HL-60 (cell line): Measurements from ENCODE around the gene RNF152.

Source experiments
- GABPA ChIP-seq: IDR thresholded peaks from 2 replicates; pipeline ENCODE4 v1.6.1; 2012; ENCODE audit warnings: low read depth
- POLR2AphosphoS5 ChIP-seq: IDR thresholded peaks from 2 replicates; pipeline ENCODE4 v1.6.1; 2012; ENCODE audit warnings: low read depth
- REST ChIP-seq: IDR thresholded peaks from 2 replicates; pipeline ENCODE4 v1.6.1; 2012; ENCODE audit warnings: low read depth; ENCODE audit not compliant: insufficient replicate concordance
- SPI1 ChIP-seq: IDR thresholded peaks from 2 replicates; pipeline ENCODE4 v1.6.1; 2012; ENCODE audit warnings: low read depth, mild to moderate bottlenecking, borderline replicate concordance
- TF ChIP-seq, protein P1 (sequence below): IDR thresholded peaks from one replicate; pipeline ENCODE4 v1.5.1; 2011; ENCODE audit warnings: low read length, control low read depth, inconsistent platforms; ENCODE audit not compliant: insufficient read depth

DNA sequence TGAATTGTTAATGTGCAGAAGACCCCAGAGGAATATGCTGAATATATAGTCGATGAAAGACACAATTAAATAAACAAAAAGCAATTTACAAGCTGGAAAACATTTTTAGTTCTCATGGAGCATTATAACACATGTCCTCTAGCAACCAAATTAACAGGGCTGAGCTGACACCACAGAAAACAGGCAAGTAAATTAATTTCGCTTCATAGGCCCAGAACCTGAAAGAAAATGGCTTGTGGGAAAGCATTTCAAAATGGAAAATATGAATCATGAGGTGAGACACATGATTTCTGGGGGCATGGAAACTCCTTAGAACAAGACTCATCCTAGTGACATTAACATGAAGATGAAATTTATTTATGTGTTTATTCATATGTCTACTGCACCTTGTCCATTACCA, 25.0 kb upstream of the RNF152 start:
- TF ChIP-seq, protein P1, sequence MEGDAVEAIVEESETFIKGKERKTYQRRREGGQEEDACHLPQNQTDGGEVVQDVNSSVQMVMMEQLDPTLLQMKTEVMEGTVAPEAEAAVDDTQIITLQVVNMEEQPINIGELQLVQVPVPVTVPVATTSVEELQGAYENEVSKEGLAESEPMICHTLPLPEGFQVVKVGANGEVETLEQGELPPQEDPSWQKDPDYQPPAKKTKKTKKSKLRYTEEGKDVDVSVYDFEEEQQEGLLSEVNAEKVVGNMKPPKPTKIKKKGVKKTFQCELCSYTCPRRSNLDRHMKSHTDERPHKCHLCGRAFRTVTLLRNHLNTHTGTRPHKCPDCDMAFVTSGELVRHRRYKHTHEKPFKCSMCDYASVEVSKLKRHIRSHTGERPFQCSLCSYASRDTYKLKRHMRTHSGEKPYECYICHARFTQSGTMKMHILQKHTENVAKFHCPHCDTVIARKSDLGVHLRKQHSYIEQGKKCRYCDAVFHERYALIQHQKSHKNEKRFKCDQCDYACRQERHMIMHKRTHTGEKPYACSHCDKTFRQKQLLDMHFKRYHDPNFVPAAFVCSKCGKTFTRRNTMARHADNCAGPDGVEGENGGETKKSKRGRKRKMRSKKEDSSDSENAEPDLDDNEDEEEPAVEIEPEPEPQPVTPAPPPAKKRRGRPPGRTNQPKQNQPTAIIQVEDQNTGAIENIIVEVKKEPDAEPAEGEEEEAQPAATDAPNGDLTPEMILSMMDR, result no peak
- no peak for TF ChIP-seq SPI1
- no peak for TF ChIP-seq POLR2AphosphoS5
- no peak for TF ChIP-seq GABPA
- no peak for TF ChIP-seq REST
